GM12878 (cell line): ENCODE measurements around the gene METTL16. TPM values are rescaled to one million over a fixed set of nuclear protein-coding genes. Genes with fewer than 3 reads are reported as not detected.
"Not testable (repeated sequence)": the region's sequence is repeated elsewhere in the genome, so short reads cannot be mapped to it uniquely, and the experiment has no call there.

ENCODE experiments used
- ATAC-seq: fragments of 200-7000 bp; cut with Tn5 transposase; 3 replicates; pipeline ENCODE4 v1.9.1; 2020; ENCODE audit warnings: mild to moderate bottlenecking, moderate library complexity
- BruUV-seq: library from RNA; stranded (reverse); fragments of 400-500 nt; replicated peaks from 2 replicates; lab custom pipeline; 2021; lab: Mats Ljungman, UMichigan
- CTCF ChIA-PET: fragments of 300-600 bp; sonication (Branson Sonifier 250); formaldehyde crosslinking; extraction: SDS; loops from one replicate; lab custom pipeline; 2021; ENCODE audit warnings: inconsistent platforms; lab: Yijun Ruan, JAX
- POLR2A ChIA-PET: fragments of 350-600 bp; formaldehyde crosslinking; extraction: SDS; loops from one replicate; lab custom pipeline; 2021; ENCODE audit warnings: inconsistent platforms; lab: Charles Lee
- RAD21 ChIA-PET: fragments of 300-600 bp; sonication (Branson Sonifier 250); formaldehyde crosslinking; loops from one replicate; lab custom pipeline; 2023; ENCODE audit warnings: antibody characterized with exemption; ENCODE audit not compliant: unreplicated experiment; lab: Charles Lee
- SMC1A ChIA-PET: fragments of 300-600 bp; sonication (Branson Sonifier 250); formaldehyde crosslinking; loops from one replicate; lab custom pipeline; 2023; ENCODE audit not compliant: unreplicated experiment, uncharacterized antibody; lab: Charles Lee
- DNase-seq: peaks from one replicate; pipeline ENCODE4 v3.0.0-alpha.2; 2011; ENCODE audit warnings: low read depth, low spot score
- FAIRE-seq: peaks from 3 replicates; lab custom pipeline; 2011; peaks lifted over from hg19 to GRCh38; lab: Jason Lieb, UNC
- H2AFZ ChIP-seq: 2 replicates; pipeline ENCODE4 v1.6.0; 2011; ENCODE audit warnings: low read depth, low read length, control low read depth; ENCODE audit not compliant: control insufficient read depth
- H3K27ac ChIP-seq: 2 replicates; pipeline ENCODE4 v1.5.1; 2011; ENCODE audit warnings: control low read depth; ENCODE audit not compliant: control insufficient read depth, insufficient read depth
- H3K27me3 ChIP-seq, 2 experiments: replicated peaks in 1 of 2; 2 replicates each; pipeline versions ENCODE4 v1.6.0 to v1.6.1; 2011; ENCODE audit warnings: low read length in 1 of 2; ENCODE audit not compliant: control insufficient read depth in 2 of 2, insufficient read depth in 2 of 2
- H3K36me3 ChIP-seq, 2 experiments: 2 replicates each; pipeline ENCODE4 v1.5.1; 2011; ENCODE audit warnings: low read length in 1 of 2; ENCODE audit not compliant: control insufficient read depth in 2 of 2, insufficient read depth in 2 of 2
- H3K4me1 ChIP-seq: 2 replicates; pipeline ENCODE4 v1.6.1; 2011; ENCODE audit warnings: mild to moderate bottlenecking, low read length, moderate library complexity, mixed read lengths; ENCODE audit not compliant: control insufficient read depth, insufficient read depth
- H3K4me2 ChIP-seq: 2 replicates; pipeline ENCODE4 v1.6.0; 2011; ENCODE audit warnings: control low read depth; ENCODE audit not compliant: control insufficient read depth, insufficient read depth
- H3K4me3 ChIP-seq: fragments of 200-600 bp; sonication (generic); 2 replicates; pipeline ENCODE4 v1.5.1; 2016
- H3K79me2 ChIP-seq: 2 replicates; pipeline ENCODE4 v1.6.0; 2011; ENCODE audit warnings: low read length; ENCODE audit not compliant: control insufficient read depth, insufficient read depth
- H3K9ac ChIP-seq: 2 replicates; pipeline ENCODE4 v1.8.0; 2011; ENCODE audit warnings: low read length, control low read depth, mixed read lengths; ENCODE audit not compliant: control insufficient read depth, insufficient read depth
- H3K9me3 ChIP-seq: replicated peaks from 3 replicates; pipeline ENCODE4 v1.5.1; 2011; ENCODE audit warnings: mild to moderate bottlenecking, low read length; ENCODE audit not compliant: control insufficient read depth, insufficient read depth
- H4K20me1 ChIP-seq: 2 replicates; pipeline ENCODE4 v1.6.0; 2011; ENCODE audit not compliant: control insufficient read depth, insufficient read depth
- BRCA1 ChIP-seq: IDR thresholded peaks from 2 replicates; pipeline ENCODE4 v1.6.1; 2011; ENCODE audit warnings: low read depth, low read length, improper control_type of control experiment
- CBFB ChIP-seq: IDR thresholded peaks from 2 replicates; pipeline ENCODE4 v1.6.1; 2016; ENCODE audit warnings: antibody characterized with exemption, low read depth
- CREM ChIP-seq: IDR thresholded peaks from 2 replicates; pipeline ENCODE4 v1.6.1; 2014; ENCODE audit warnings: antibody characterized with exemption, low read depth
- DPF2 ChIP-seq: fragments of 450-650 bp; IDR thresholded peaks from 2 replicates; pipeline ENCODE4 v1.6.1; 2017; ENCODE audit warnings: mild to moderate bottlenecking
- EP300 ChIP-seq, 2 experiments: fragments of 150-350 bp in 1 of 2; IDR thresholded peaks; 2 replicates each; pipeline ENCODE4 v1.6.1; 2011 to 2012; ENCODE audit warnings: low read depth in 2 of 2, low read length in 2 of 2, borderline replicate concordance in 1 of 2, improper control_type of control experiment in 1 of 2, inconsistent platforms in 1 of 2; ENCODE audit not compliant: control insufficient read depth in 1 of 2
- ESRRA ChIP-seq: IDR thresholded peaks from 2 replicates; pipeline ENCODE4 v1.6.1; 2012; ENCODE audit warnings: mild to moderate bottlenecking, low read length, improper control_type of control experiment
- KLF5 ChIP-seq: fragments of 450-650 bp; IDR thresholded peaks from 2 replicates; pipeline ENCODE4 v1.6.1; 2014; ENCODE audit warnings: mild to moderate bottlenecking; ENCODE audit not compliant: partially characterized antibody
- MTA2 ChIP-seq: fragments of 450-650 bp; IDR thresholded peaks from 2 replicates; pipeline ENCODE4 v1.6.1; 2016; ENCODE audit warnings: low read depth, mild to moderate bottlenecking, moderate library complexity
- MXI1 ChIP-seq: fragments of 150-350 bp; IDR thresholded peaks from 2 replicates; pipeline ENCODE4 v1.6.1; 2011; ENCODE audit warnings: low read depth, mild to moderate bottlenecking, inconsistent platforms, low read length, improper control_type of control experiment
- MYB ChIP-seq: fragments of 150-350 bp; IDR thresholded peaks from 2 replicates; pipeline ENCODE4 v1.6.1; 2014; ENCODE audit warnings: mild to moderate bottlenecking, low read depth, low read length, borderline replicate concordance
- STAT3 ChIP-seq: IDR thresholded peaks from 2 replicates; pipeline ENCODE4 v1.6.1; 2011; ENCODE audit warnings: low read depth, low read length, improper control_type of control experiment
- TBL1XR1 ChIP-seq: IDR thresholded peaks from 2 replicates; pipeline ENCODE4 v1.6.1; 2012; ENCODE audit warnings: low read depth, low read length, improper control_type of control experiment
- WGBS: methylation state at CpG from one replicate; pipeline ENCODE4 v1.1.6; 2016; ENCODE audit warnings: low lambda C conversion rate; ENCODE audit not compliant: insufficient replicate concordance, insufficient coverage; ENCODE audit errors: missing lambda C conversion rate; 5-methylcytosine and 5-hydroxymethylcytosine counted together
- in situ Hi-C: fragments of 300-500 bp; cut with MboI; formaldehyde crosslinking; loops from 9 replicates; pipeline ENCODE4 v1.14.3; 2018; ENCODE audit warnings: mixed read lengths
- intact Hi-C: fragments of 100-400 bp; cut with micrococcal nuclease; formaldehyde crosslinking; loops from one replicate; pipeline ENCODE4 v1.14.2; 2022; ENCODE audit not compliant: unreplicated experiment
- polyA plus RNA-seq, 11 experiments: library from polyadenylated mRNA; depleted of rRNA in 4 of 11; unstranded in 6 of 11; stranded (reverse) in 5 of 11; fragments of >200 nt; fragmentation: Nextera tagmentation in 4 of 11; fragmentation: Illumina TruSeq in 1 of 11; extraction: Ambion mirVana in 4 of 11; extraction: Trizol in 1 of 11; gene quantifications; 1 replicate in 1 of 11; 2 replicates in 10 of 11; pipeline versions ENCODE4 v1.2.1 to v1.2.3, GENCODE V29; 2011 to 2016; ENCODE audit warnings: inconsistent platforms in 2 of 11, missing spikeins in 2 of 11, low read depth in 1 of 11
- total RNA-seq, 4 experiments: library from RNA; depleted of rRNA in 3 of 4; stranded (reverse); fragments of >200 nt in 3 of 4; fragmentation: Illumina TruSeq in 1 of 4; extraction: Trizol in 1 of 4; gene quantifications; 2 replicates each; pipeline versions ENCODE4 v1.2.1 to v1.2.3, GENCODE V29; 2013 to 2021
- TF ChIP-seq, protein P1 (sequence below): IDR thresholded peaks from 2 replicates; pipeline ENCODE4 v1.6.1; 2011; ENCODE audit warnings: borderline replicate concordance, low read depth, mild to moderate bottlenecking, moderate library complexity, low read length; ENCODE audit not compliant: insufficient read depth, poor library complexity, severe bottlenecking

METTL16 gene
- total and polyA plus RNA-seq, 10 of the 15 experiments (the other 5 are each of a cell fraction or from before 2014, with no cell fraction given), result 15.6 to 34.3 (median 23.7) TPM

DNA sequence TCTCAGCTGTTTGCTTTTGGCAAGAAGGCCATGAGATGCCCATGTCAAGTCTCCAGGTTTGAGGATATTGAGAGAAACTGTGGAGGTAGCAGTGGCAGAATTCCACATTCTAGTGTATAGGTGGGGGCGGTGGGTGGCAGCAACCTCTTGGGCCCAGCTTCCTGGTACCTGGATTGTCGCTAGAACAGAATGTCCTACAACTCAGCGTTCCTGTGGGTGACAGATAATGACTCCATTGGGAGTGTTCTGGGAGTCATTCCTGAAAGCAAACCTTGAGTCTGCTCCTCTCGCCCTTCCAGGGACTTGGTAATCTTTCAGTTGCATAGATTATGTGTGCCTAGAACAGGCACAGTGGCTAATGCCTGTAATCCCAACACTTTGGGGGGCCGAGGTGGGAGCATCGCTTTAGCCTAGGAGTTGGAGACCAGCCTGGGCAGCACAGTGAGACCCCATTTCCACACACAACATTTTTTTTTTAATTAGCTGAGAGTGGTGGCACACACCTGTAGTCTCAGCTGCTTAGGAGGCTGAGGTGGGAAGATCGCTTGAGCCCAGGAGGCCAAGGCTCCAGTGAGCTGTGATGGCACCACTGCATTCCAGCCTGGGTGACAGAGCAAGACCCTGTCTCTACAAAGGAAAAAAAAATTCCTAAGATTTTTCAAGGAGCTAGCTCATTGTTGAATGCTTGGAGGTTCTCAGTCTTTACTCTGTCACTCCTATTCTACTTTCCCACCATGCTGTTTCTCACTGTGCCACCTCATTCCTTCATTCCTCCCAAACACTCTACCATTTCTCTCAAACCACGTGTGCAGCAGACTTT, 37.9 kb upstream of the METTL16 start:
- no peaks in the 10 kb centered on the region for H3K27me3 ChIP-seq
- TF ChIP-seq KLF5 (no peak), CREM (no peak), BRCA1 (no peak), ESRRA (no peak), CBFB (no peak), TBL1XR1 (no peak), MTA2 (no peak), EP300 (IDR thresholded peaks at IDR 0.05; ENCODE audit: borderline replicate concordance in 1 of 2, control insufficient read depth in 1 of 2, low read depth in 2 of 2, low read length in 2 of 2) (no peak), STAT3 (no peak), MXI1 (no peak), MYB (no peak), DPF2 (no peak)
- TF ChIP-seq, protein P1, sequence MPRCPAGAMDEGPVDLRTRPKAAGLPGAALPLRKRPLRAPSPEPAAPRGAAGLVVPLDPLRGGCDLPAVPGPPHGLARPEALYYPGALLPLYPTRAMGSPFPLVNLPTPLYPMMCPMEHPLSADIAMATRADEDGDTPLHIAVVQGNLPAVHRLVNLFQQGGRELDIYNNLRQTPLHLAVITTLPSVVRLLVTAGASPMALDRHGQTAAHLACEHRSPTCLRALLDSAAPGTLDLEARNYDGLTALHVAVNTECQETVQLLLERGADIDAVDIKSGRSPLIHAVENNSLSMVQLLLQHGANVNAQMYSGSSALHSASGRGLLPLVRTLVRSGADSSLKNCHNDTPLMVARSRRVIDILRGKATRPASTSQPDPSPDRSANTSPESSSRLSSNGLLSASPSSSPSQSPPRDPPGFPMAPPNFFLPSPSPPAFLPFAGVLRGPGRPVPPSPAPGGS, result no peak
- H3K9ac ChIP-seq, result no peak overlapping the region
- no peaks in the 10 kb centered on the region for H3K36me3 ChIP-seq
- no TSS peak for BruUV-seq
- WGBS, result 48% methylated on average over 8 of the region's 8 CpGs
- no peak overlapping the region for H3K27ac ChIP-seq
- ChIA-PET CTCF (no interaction called here), RAD21 (interaction anchor here (0.6 kb wide), 1 partner anchor 351 kb away, joined by 5 read pairs; no protein-coding TSS in a partner anchor), SMC1A (no interaction called here), POLR2A (no interaction called here)
- no peak overlapping the region for H2AFZ ChIP-seq
- H4K20me1 ChIP-seq, result no peaks in the 10 kb centered on the region
- DNase-seq (no peak), FAIRE-seq (no peak), ATAC-seq (no peak)
- H3K4me2 ChIP-seq, result no peak overlapping the region
- H3K79me2 ChIP-seq, result no peaks in the 10 kb centered on the region
- intact Hi-C loops (no loop called here), in situ Hi-C loops (no loop called here)
- no peaks in the 10 kb centered on the region for H3K9me3 ChIP-seq
- no peaks in the 10 kb centered on the region for H3K4me1 ChIP-seq
- H3K4me3 ChIP-seq, result no peak overlapping the region

DNA sequence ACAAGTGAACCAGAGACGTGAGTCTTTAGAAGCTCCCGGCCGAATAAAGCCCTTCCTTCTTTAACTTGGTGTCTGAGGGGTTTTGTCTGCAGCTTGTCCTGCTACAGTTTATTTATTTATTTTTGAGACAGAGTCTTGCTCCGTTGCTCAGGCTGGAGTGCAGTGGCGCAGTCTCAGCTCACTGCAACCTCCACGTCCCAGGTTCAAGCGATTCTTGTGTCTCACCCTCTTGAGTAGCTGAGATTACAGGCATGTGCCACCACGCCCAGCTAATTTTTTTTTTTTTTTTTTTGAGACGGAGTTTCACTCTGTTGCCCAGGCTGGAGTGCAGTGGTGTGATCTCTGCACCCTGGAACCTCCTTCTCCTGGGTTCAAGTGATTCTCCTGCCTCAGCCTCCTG, 36.3 kb upstream of the METTL16 start:
- BruUV-seq, CTCF ChIA-PET: not testable (repeated sequence)
- 43% methylated on average over 8 of the region's 9 CpGs for WGBS

More for the DNA sequence above, 36.3 kb upstream of the METTL16 start:
- SMC1A ChIA-PET, FAIRE-seq, H3K4me1 ChIP-seq, in situ Hi-C loops, H3K4me3 ChIP-seq, H3K79me2 ChIP-seq, H3K27me3 ChIP-seq, H3K4me2 ChIP-seq, intact Hi-C loops, ATAC-seq, H4K20me1 ChIP-seq, DNase-seq, H3K27ac ChIP-seq, H3K9me3 ChIP-seq, H2AFZ ChIP-seq, H3K9ac ChIP-seq, H3K36me3 ChIP-seq: not testable (repeated sequence)
- RAD21 ChIA-PET, result interaction anchor here (1.1 kb wide), 1 partner anchor 45 kb away, joined by 3 read pairs; no protein-coding TSS in a partner anchor
- POLR2A ChIA-PET, result interaction anchor here (0.7 kb wide), 1 partner anchor 79 kb away, joined by 3 read pairs; no protein-coding TSS in a partner anchor
